ENCODE results near the gene YLPM1. TPM values are rescaled to one million over a fixed set of nuclear protein-coding genes. Genes with fewer than 3 reads are reported as not detected.

The YLPM1 gene
- total RNA-seq (68.2 TPM), polyA plus RNA-seq (ENCODE audit: insufficient read depth, low read depth, low replicate concordance) (16.2 TPM)
- long read RNA-seq, donor 1, partial matches to known transcripts: 22 of 23 reads
- long read RNA-seq, donor 1, other reads (novel, unspliced or antisense): 0 of 23 reads
- long read RNA-seq, donor 2, transcript YLPM1-204 (2 exons, 2,085 nt): major isoform, 5 of 26 reads
- long read RNA-seq, donor 2, partial matches to known transcripts: 21 of 26 reads
- long read RNA-seq, donor 2, other reads (novel, unspliced or antisense): 0 of 26 reads
- long read RNA-seq, donor 3, partial matches to known transcripts: 0 of 8 reads
- long read RNA-seq, donor 3, other reads (novel, unspliced or antisense): 0 of 8 reads
- long read RNA-seq, donor 4, full-length matches to known transcripts: 4 of 14 reads
- long read RNA-seq, donor 4, partial matches to known transcripts: 10 of 14 reads
- long read RNA-seq, donor 4, other reads (novel, unspliced or antisense): 0 of 14 reads
- long read RNA-seq, donor 5, partial matches to known transcripts: 0 of 2 reads
- long read RNA-seq, donor 5, other reads (novel, unspliced or antisense): 0 of 2 reads
- long read RNA-seq, donor 6, transcript YLPM1-204 (2 exons, 2,085 nt): major isoform, 8 of 8 reads
- long read RNA-seq, donor 6, partial matches to known transcripts: 0 of 8 reads
- long read RNA-seq, donor 6, other reads (novel, unspliced or antisense): 0 of 8 reads
- long read RNA-seq, donor 7, partial matches to known transcripts: 22 of 27 reads
- long read RNA-seq, donor 7, other reads (novel, unspliced or antisense): 4 of 27 reads
- long read RNA-seq, donor 8, partial matches to known transcripts: 12 of 13 reads
- long read RNA-seq, donor 8, other reads (novel, unspliced or antisense): 0 of 13 reads
- long read RNA-seq, donor 9, partial matches to known transcripts: 0 of 4 reads
- long read RNA-seq, donor 9, other reads (novel, unspliced or antisense): 0 of 4 reads
- long read RNA-seq, donor 10, transcript YLPM1-204 (2 exons, 2,085 nt): major isoform, 6 of 17 reads
- long read RNA-seq, donor 10, partial matches to known transcripts: 11 of 17 reads
- long read RNA-seq, donor 10, other reads (novel, unspliced or antisense): 0 of 17 reads

- intact Hi-C loops (cut with DNase I): no loop called here
- H3K4me1 ChIP-seq (ENCODE audit: control insufficient read depth in 2 of 3, insufficient read depth in 2 of 3, low read depth in 1 of 3, low read length in 3 of 3): peaks cover 0 to 10% (median 8%) of the 10 kb centered on the region in 3 donors
Measured at GRCh38 chr14:74762917-74763802, at the start of gene YLPM1. Gene YLPM1, plus strand, starts transcription at chr14:74763316. Its CDS starts 174 bp downstream, at chr14:74763490.

GRCh38 chr14:74713395-74713735 lies 49.8 kb upstream of the YLPM1 start:
- FAIRE-seq (no peak), DNase-seq (no peak)
- Histone ChIP-seq H3K9ac (ENCODE audit: low read length in 3 of 3) (peak overlapping the region; percentile 92 to 100 (median 94)), H3K36me3 (ENCODE audit: control insufficient read depth in 2 of 3, insufficient read depth in 3 of 3, low read length in 3 of 3) (peaks cover 4 to 22% (median 9%) of the 10 kb centered on the region in 3 donors), H3K4me3 (ENCODE audit: low read length in 3 of 3) (peak overlapping the region; percentile 95 to 100 (median 95)), H3K27me3 (ENCODE audit: control insufficient read depth, insufficient read depth, low read length) (no peaks in the 10 kb centered on the region), H3K4me1 (ENCODE audit: control insufficient read depth in 2 of 3, insufficient read depth in 2 of 3, low read depth in 1 of 3, low read length in 3 of 3) (peaks cover 0 to 6% (median 4%) of the 10 kb centered on the region in 3 donors), H3K27ac (ENCODE audit: low read depth in 2 of 2, low read length in 2 of 2) (peak overlapping the region; percentile 65 to 69), H3K9me3 (ENCODE audit: control insufficient read depth in 2 of 3, insufficient read depth in 1 of 3, low read length in 3 of 3) (no peaks in the 10 kb centered on the region)
- TF ChIP-seq CTCF (IDR thresholded peaks at IDR 0.05; ENCODE audit: borderline replicate concordance, extremely low read depth, insufficient read depth): no peak
- intact Hi-C loops (cut with DNase I): no loop called here

More at GRCh38 chr14:74762917-74763802, at the start of gene YLPM1:
- H3K27me3 ChIP-seq (ENCODE audit: control insufficient read depth, insufficient read depth, low read length): no peaks in the 10 kb centered on the region
- peak within 1 kb of the TSS; percentile 81 to 88 for H3K27ac ChIP-seq (ENCODE audit: low read depth in 2 of 2, low read length in 2 of 2)
- peak; percentile 69 for TF ChIP-seq CTCF (IDR thresholded peaks at IDR 0.05; ENCODE audit: borderline replicate concordance, extremely low read depth, insufficient read depth)
- FAIRE-seq: peak; percentile 91
- no peaks in the 10 kb centered on the region for H3K36me3 ChIP-seq (ENCODE audit: control insufficient read depth in 2 of 3, insufficient read depth in 3 of 3, low read length in 3 of 3)
- peak; percentile 94 to 99 (median 96) for DNase-seq
- H3K9me3 ChIP-seq (ENCODE audit: control insufficient read depth in 2 of 3, insufficient read depth in 1 of 3, low read length in 3 of 3): no peaks in the 10 kb centered on the region
- H3K9ac ChIP-seq (ENCODE audit: low read length in 3 of 3): peak within 1 kb of the TSS; percentile 69 to 93 (median 76)
- H3K4me3 ChIP-seq (ENCODE audit: low read length in 3 of 3): peak within 1 kb of the TSS; percentile 78 to 84 (median 78)

GRCh38 chr14:74720526-74720925 lies 42.6 kb upstream of the YLPM1 start:
- FAIRE-seq (no peak), DNase-seq (no peak)
- peaks cover 2 to 24% (median 9%) of the 10 kb centered on the region in 3 donors for H3K36me3 ChIP-seq (ENCODE audit: control insufficient read depth in 2 of 3, insufficient read depth in 3 of 3, low read length in 3 of 3)
- H3K4me1 ChIP-seq (ENCODE audit: control insufficient read depth in 2 of 3, insufficient read depth in 2 of 3, low read depth in 1 of 3, low read length in 3 of 3): no peaks in the 10 kb centered on the region
- intact Hi-C loops (cut with DNase I): no loop called here
- H3K27ac ChIP-seq (ENCODE audit: low read depth in 2 of 2, low read length in 2 of 2): no peak overlapping the region
- no peaks in the 10 kb centered on the region for H3K9me3 ChIP-seq (ENCODE audit: control insufficient read depth in 2 of 3, insufficient read depth in 1 of 3, low read length in 3 of 3)
- H3K9ac ChIP-seq (ENCODE audit: low read length in 3 of 3): no peak overlapping the region
- no peaks in the 10 kb centered on the region for H3K27me3 ChIP-seq (ENCODE audit: control insufficient read depth, insufficient read depth, low read length)
- no peak for TF ChIP-seq CTCF (IDR thresholded peaks at IDR 0.05; ENCODE audit: borderline replicate concordance, extremely low read depth, insufficient read depth)
- no peak overlapping the region for H3K4me3 ChIP-seq (ENCODE audit: low read length in 3 of 3)

All from kidney (tissue), 22 donors.